ENCODE results near the gene FRAT2.

- TF ChIP-seq POLR2A (IDR thresholded peaks at IDR 0.05; ENCODE audit: low read depth, low read length): no peak
- TF ChIP-seq TAF1 (IDR thresholded peaks at IDR 0.05; ENCODE audit: borderline replicate concordance, low read depth, low read length): no peak
These were observed 8.8 kb downstream of the FRAT2 start for GRCh38 chr10:97325754-97326153.

Data from GM12892 (cell line).